IMR-90 (cell line): ENCODE data around the gene NCAM1.

Experiments
- CTCF ChIP-seq: conservative IDR thresholded peaks from 2 replicates; pipeline ENCODE4 v1.5.1; 2012; ENCODE audit warnings: mild to moderate bottlenecking, low read depth, low read length, improper control_type of control experiment
- RAD21 ChIP-seq: IDR thresholded peaks from 2 replicates; pipeline ENCODE4 v1.6.1; 2012; ENCODE audit warnings: low read length, improper control_type of control experiment

- TF ChIP-seq CTCF: no peak
- TF ChIP-seq RAD21: no peak
These were observed 114.4 kb downstream of the NCAM1 start for GRCh38 chr11:113075586-113076095.
